CD14-positive monocyte (primary cell): ENCODE results near the gene RAB18. TPM values are rescaled to one million over a fixed set of nuclear protein-coding genes. Genes with fewer than 3 reads are reported as not detected.

Experiments
- DNase-seq, 3 donors: peaks; one replicate each; pipeline ENCODE4 v3.0.0-alpha.2; 2011 to 2022
- H2AFZ ChIP-seq: 2 replicates; pipeline ENCODE4 v1.6.0; 2012; ENCODE audit warnings: mild to moderate bottlenecking, low read depth, low read length, inconsistent platforms; ENCODE audit not compliant: insufficient read depth, poor library complexity, severe bottlenecking
- H3K27ac ChIP-seq, 2 donors: 1 replicate in 1 of 2; 2 replicates in 1 of 2; pipeline ENCODE4 v1.5.1; 2012 to 2013; ENCODE audit warnings: low read length in 2 of 2, control low read depth in 1 of 2, inconsistent platforms in 1 of 2, low read depth in 1 of 2, mild to moderate bottlenecking in 1 of 2
- H3K27me3 ChIP-seq, 2 donors: one replicate each; pipeline versions ENCODE4 v1.6.0 to v1.6.1; 2011 to 2013; ENCODE audit warnings: low read length in 2 of 2; ENCODE audit not compliant: control insufficient read depth in 2 of 2, insufficient read depth in 2 of 2
- H3K36me3 ChIP-seq, 2 donors: replicated peaks in 1 of 2; 1 replicate in 1 of 2; 2 replicates in 1 of 2; pipeline versions ENCODE4 v1.5.1 to v1.6.1; 2012 to 2013; ENCODE audit warnings: low read length in 2 of 2, control low read depth in 1 of 2, inconsistent platforms in 1 of 2, mild to moderate bottlenecking in 1 of 2; ENCODE audit not compliant: insufficient read depth in 2 of 2, control insufficient read depth in 1 of 2
- H3K4me1 ChIP-seq, 2 donors: 1 replicate in 1 of 2; 2 replicates in 1 of 2; pipeline versions ENCODE4 v1.5.1 to v1.6.1; 2012 to 2013; ENCODE audit warnings: low read length in 2 of 2, control low read depth in 1 of 2, inconsistent platforms in 1 of 2, mild to moderate bottlenecking in 1 of 2, moderate library complexity in 1 of 2; ENCODE audit not compliant: insufficient read depth in 2 of 2, control insufficient read depth in 1 of 2
- H3K4me2 ChIP-seq: replicated peaks from 2 replicates; pipeline ENCODE3; 2012; ENCODE audit warnings: low read length, moderate library complexity, mild to moderate bottlenecking; ENCODE audit not compliant: poor library complexity, severe bottlenecking; ENCODE audit errors: extremely low read depth
- H3K4me3 ChIP-seq, 3 experiments: fragments of 200-600 bp in 1 of 3; sonication (generic) in 1 of 3; replicated peaks in 1 of 3; 1 replicate in 2 of 3; 2 replicates in 1 of 3; pipeline ENCODE4 v1.5.1; 2011 to 2013; ENCODE audit warnings: low read length in 3 of 3, mild to moderate bottlenecking in 3 of 3, control low read depth in 2 of 3, low read depth in 2 of 3, inconsistent platforms in 1 of 3, moderate library complexity in 1 of 3
- H3K79me2 ChIP-seq: 2 replicates; pipeline ENCODE4 v1.6.0; 2012; ENCODE audit warnings: mild to moderate bottlenecking, control low read depth, inconsistent platforms, low read length, moderate library complexity; ENCODE audit not compliant: insufficient read depth
- H3K9ac ChIP-seq: 2 replicates; pipeline ENCODE4 v1.6.0; 2017; ENCODE audit warnings: low read length, mild to moderate bottlenecking; ENCODE audit not compliant: insufficient read depth, poor library complexity, severe bottlenecking
- H3K9me3 ChIP-seq, 2 donors: replicated peaks in 1 of 2; 1 replicate in 1 of 2; 2 replicates in 1 of 2; pipeline versions ENCODE4 v1.5.1 to v1.6.1; 2012 to 2013; ENCODE audit warnings: low read length in 2 of 2, control low read depth in 1 of 2; ENCODE audit not compliant: control insufficient read depth in 1 of 2, insufficient read depth in 1 of 2
- H4K20me1 ChIP-seq: 2 replicates; pipeline ENCODE4 v1.6.0; 2012; ENCODE audit warnings: mild to moderate bottlenecking, low read length, control low read depth, moderate library complexity; ENCODE audit not compliant: insufficient read depth
- H3K27ac Mint-ChIP-seq, 7 donors: one replicate each; pipeline ENCODE4 v1.8.0; 2020; ENCODE audit warnings: mild to moderate bottlenecking in 7 of 7, mixed read lengths in 7 of 7, moderate library complexity in 6 of 7, inconsistent platforms in 2 of 7
- H3K27me3 Mint-ChIP-seq, 3 donors: one replicate each; pipeline ENCODE4 v1.8.0; 2021 to 2022; ENCODE audit warnings: low read depth in 3 of 3, mild to moderate bottlenecking in 3 of 3, mixed read lengths in 3 of 3, moderate library complexity in 3 of 3, inconsistent platforms in 1 of 3
- H3K36me3 Mint-ChIP-seq, 2 donors: one replicate each; pipeline ENCODE4 v1.8.0; 2020; ENCODE audit warnings: mixed read lengths in 2 of 2, inconsistent platforms in 1 of 2, mild to moderate bottlenecking in 1 of 2
- H3K4me1 Mint-ChIP-seq: one replicate; pipeline ENCODE4 v1.8.0; 2020; ENCODE audit warnings: mild to moderate bottlenecking, mixed read lengths
- H3K4me3 Mint-ChIP-seq, 2 donors: one replicate each; pipeline ENCODE4 v1.8.0; 2020; ENCODE audit warnings: mild to moderate bottlenecking in 2 of 2, mixed read lengths in 2 of 2, moderate library complexity in 1 of 2
- H3K9me3 Mint-ChIP-seq, 7 donors: one replicate each; pipeline ENCODE4 v1.8.0; 2020 to 2022; ENCODE audit warnings: mixed read lengths in 7 of 7, mild to moderate bottlenecking in 6 of 7, moderate library complexity in 6 of 7, inconsistent platforms in 2 of 7
- whole genome bisulfite sequencing: methylation state at CpG from one replicate; pipeline ENCODE4 v1.1.5; 2013; ENCODE audit warnings: missing lambda C conversion rate; ENCODE audit not compliant: insufficient coverage; 5-methylcytosine and 5-hydroxymethylcytosine counted together
- intact Hi-C, 2 donors: fragments of 100-400 bp; cut with micrococcal nuclease; formaldehyde crosslinking; loops; one replicate each; pipeline versions ENCODE4 v1.15.0 to v1.15.1; 2023
- polyA plus RNA-seq, 3 donors: library from polyadenylated mRNA; depleted of rRNA in 1 of 3; unstranded in 2 of 3; stranded (reverse) in 1 of 3; fragments of 300-500 nt in 2 of 3; fragments of >200 nt in 1 of 3; fragmentation: Illumina TruSeq in 2 of 3; gene quantifications; 1 replicate in 2 of 3; 2 replicates in 1 of 3; pipeline ENCODE4 v1.2.3, GENCODE V29; 2012 to 2021
- TF ChIP-seq, protein P1 (sequence below): fragments of 200-600 bp; IDR thresholded peaks from one replicate; pipeline ENCODE4 v1.8.0; 2022; ENCODE audit warnings: antibody characterized with exemption, mild to moderate bottlenecking

Gene RAB18
- polyA plus RNA-seq, 3 donors = 22.1 to 133 (median 117) TPM

GRCh38 chr10:27578316-27578715, 74.2 kb downstream of the RAB18 start:
- no peak overlapping the region for H3K4me3 ChIP-seq
- peaks cover 0 to 2% (median 0%) of the 10 kb centered on the region in 7 donors for H3K9me3 Mint-ChIP-seq
- H3K27ac Mint-ChIP-seq = no peak overlapping the region
- no CpG with 5 or more reads among the region's 4 CpGs for WGBS
- intact Hi-C loops = no loop called here
- H3K27me3 Mint-ChIP-seq = no peaks in the 10 kb centered on the region
- H2AFZ ChIP-seq = no peak overlapping the region
- H3K4me1 Mint-ChIP-seq = no peaks in the 10 kb centered on the region
- H4K20me1 ChIP-seq = no peaks in the 10 kb centered on the region
- no peaks in the 10 kb centered on the region for H3K27me3 ChIP-seq
- no peak for DNase-seq
- H3K4me2 ChIP-seq = no peak overlapping the region
- TF ChIP-seq, protein P1, sequence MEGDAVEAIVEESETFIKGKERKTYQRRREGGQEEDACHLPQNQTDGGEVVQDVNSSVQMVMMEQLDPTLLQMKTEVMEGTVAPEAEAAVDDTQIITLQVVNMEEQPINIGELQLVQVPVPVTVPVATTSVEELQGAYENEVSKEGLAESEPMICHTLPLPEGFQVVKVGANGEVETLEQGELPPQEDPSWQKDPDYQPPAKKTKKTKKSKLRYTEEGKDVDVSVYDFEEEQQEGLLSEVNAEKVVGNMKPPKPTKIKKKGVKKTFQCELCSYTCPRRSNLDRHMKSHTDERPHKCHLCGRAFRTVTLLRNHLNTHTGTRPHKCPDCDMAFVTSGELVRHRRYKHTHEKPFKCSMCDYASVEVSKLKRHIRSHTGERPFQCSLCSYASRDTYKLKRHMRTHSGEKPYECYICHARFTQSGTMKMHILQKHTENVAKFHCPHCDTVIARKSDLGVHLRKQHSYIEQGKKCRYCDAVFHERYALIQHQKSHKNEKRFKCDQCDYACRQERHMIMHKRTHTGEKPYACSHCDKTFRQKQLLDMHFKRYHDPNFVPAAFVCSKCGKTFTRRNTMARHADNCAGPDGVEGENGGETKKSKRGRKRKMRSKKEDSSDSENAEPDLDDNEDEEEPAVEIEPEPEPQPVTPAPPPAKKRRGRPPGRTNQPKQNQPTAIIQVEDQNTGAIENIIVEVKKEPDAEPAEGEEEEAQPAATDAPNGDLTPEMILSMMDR = no peak
- H3K36me3 ChIP-seq = no peaks in the 10 kb centered on the region
- H3K9ac ChIP-seq = no peak overlapping the region
- no peaks in the 10 kb centered on the region for H3K36me3 Mint-ChIP-seq
- H3K9me3 ChIP-seq = no peaks in the 10 kb centered on the region
- H3K79me2 ChIP-seq = no peaks in the 10 kb centered on the region
- no peaks in the 10 kb centered on the region for H3K4me1 ChIP-seq
- no peak overlapping the region for H3K4me3 Mint-ChIP-seq
- no peak overlapping the region for H3K27ac ChIP-seq

GRCh38 chr10:27581225-27581624, 77.1 kb downstream of the RAB18 start:
- no peak for DNase-seq
- no peaks in the 10 kb centered on the region for H3K36me3 ChIP-seq
- Mint-ChIP-seq H3K4me3 (no peak overlapping the region), H3K27ac (no peak overlapping the region), H3K4me1 (no peaks in the 10 kb centered on the region), H3K9me3 (no peaks in the 10 kb centered on the region), H3K27me3 (no peaks in the 10 kb centered on the region), H3K36me3 (no peaks in the 10 kb centered on the region)
- TF ChIP-seq, protein P1 = no peak
- WGBS = no CpG with 5 or more reads among the region's 4 CpGs
- intact Hi-C loops = no loop called here
- no peaks in the 10 kb centered on the region for H3K9me3 ChIP-seq
- no peaks in the 10 kb centered on the region for H3K27me3 ChIP-seq
- no peak overlapping the region for H3K4me3 ChIP-seq
- no peak overlapping the region for H3K9ac ChIP-seq
- H2AFZ ChIP-seq = no peak overlapping the region
- no peaks in the 10 kb centered on the region for H4K20me1 ChIP-seq
- H3K4me2 ChIP-seq = no peak overlapping the region
- no peaks in the 10 kb centered on the region for H3K79me2 ChIP-seq
- H3K4me1 ChIP-seq = no peaks in the 10 kb centered on the region
- H3K27ac ChIP-seq = no peak overlapping the region
